ENCODE data around the gene ABL1.

Gene ABL1

GRCh38 chr9:130820135-130820738, 14.8 kb upstream of the ABL1 start:
- no peak overlapping the region for H3K4me3 ChIP-seq (ENCODE audit: low read depth, low read length)
- DNase-seq (ENCODE audit: low read depth) = peak; percentile 15
- TF ChIP-seq CTCF (conservative IDR thresholded peaks at IDR 0.05; ENCODE audit: low read depth, low read length) = no peak

- TF ChIP-seq CTCF (conservative IDR thresholded peaks at IDR 0.05; ENCODE audit: low read depth, low read length) = no peak
- H3K4me3 ChIP-seq (ENCODE audit: low read depth, low read length) = no peak overlapping the region
- DNase-seq (ENCODE audit: low read depth) = peak; percentile 70
These were observed 11.6 kb upstream of the ABL1 start for GRCh38 chr9:130823435-130823834.

DNA sequence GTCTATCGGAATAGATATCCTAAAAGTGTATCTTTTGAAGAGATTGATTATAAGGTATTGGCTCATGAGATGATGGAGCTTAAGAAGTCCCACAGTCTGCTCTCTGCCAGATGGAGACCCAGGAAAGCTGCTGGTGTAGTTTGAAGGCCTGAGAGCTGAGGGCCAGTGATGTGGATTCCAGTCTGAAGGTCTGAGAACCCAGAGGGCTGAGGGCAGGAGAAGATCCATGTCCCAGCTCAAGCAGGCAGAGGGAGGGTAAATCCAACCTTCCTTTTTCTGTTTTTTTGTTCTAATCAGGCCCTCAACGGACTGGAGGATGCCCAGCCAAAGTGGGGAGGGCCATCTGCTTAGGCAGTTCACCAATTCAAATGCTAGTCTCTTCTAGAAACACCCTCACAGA, 11.0 kb upstream of the ABL1 start:
- TF ChIP-seq CTCF (conservative IDR thresholded peaks at IDR 0.05; ENCODE audit: low read depth, low read length) = no peak
- no peak overlapping the region for H3K4me3 ChIP-seq (ENCODE audit: low read depth, low read length)
- peak; percentile 18 for DNase-seq (ENCODE audit: low read depth)

GRCh38 chr9:130824643-130825350, 10.3 kb upstream of the ABL1 start:
- H3K4me3 ChIP-seq (ENCODE audit: low read depth, low read length) = no peak overlapping the region
- TF ChIP-seq CTCF (conservative IDR thresholded peaks at IDR 0.05; ENCODE audit: low read depth, low read length) = no peak
- peak; percentile 94 for DNase-seq (ENCODE audit: low read depth)

DNA sequence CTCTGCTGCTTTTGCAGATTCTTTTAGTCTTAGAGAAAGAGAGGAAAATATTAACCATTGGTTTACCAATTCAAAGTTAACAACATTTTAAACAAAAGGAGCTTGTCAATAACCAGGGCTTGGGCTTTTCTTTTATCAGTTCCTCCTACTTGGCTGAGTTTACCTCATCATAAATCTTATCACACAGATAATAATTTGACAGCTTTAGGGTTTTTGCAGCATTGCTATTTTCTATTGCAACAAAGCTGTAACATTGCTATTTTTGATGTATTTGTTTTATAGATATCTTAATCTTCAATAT, 9.8 kb upstream of the ABL1 start:
- TF ChIP-seq CTCF (conservative IDR thresholded peaks at IDR 0.05; ENCODE audit: low read depth, low read length) = no peak
- no peak overlapping the region for H3K4me3 ChIP-seq (ENCODE audit: low read depth, low read length)
- DNase-seq (ENCODE audit: low read depth) = no peak

DNA sequence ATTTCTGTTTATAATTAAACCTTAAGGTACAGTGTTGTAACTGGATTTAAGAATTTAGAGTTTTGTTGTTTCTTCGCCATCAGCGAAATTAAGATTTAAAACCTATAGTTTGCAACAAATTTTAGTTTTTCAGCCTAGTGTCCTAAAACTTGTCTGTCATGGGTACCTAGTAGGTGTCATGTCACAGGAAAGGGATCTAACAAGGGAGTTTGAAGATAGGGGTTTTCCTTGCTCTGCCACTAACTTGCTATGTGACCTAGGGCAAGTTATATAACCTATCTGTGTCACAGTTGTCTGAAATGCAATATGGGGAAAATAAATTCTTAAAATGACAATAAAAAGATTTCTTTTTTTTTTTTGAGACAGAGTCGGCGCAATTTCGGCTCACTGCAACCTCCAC, 9.2 kb upstream of the ABL1 start:
- TF ChIP-seq CTCF (conservative IDR thresholded peaks at IDR 0.05; ENCODE audit: low read depth, low read length) = no peak
- DNase-seq (ENCODE audit: low read depth) = no peak
- H3K4me3 ChIP-seq (ENCODE audit: low read depth, low read length) = no peak overlapping the region

GRCh38 chr9:130829762-130830161, 5.3 kb upstream of the ABL1 start:
- H3K4me3 ChIP-seq (ENCODE audit: low read depth, low read length) = no peak overlapping the region
- no peak for TF ChIP-seq CTCF (conservative IDR thresholded peaks at IDR 0.05; ENCODE audit: low read depth, low read length)
- DNase-seq (ENCODE audit: low read depth) = no peak
